GM12801 (cell line): ENCODE measurements around the gene GJB5.

ENCODE experiments used
- CTCF ChIP-seq: IDR thresholded peaks from one replicate; pipeline ENCODE4 v1.5.1; 2011; ENCODE audit warnings: control low read depth; ENCODE audit not compliant: insufficient read length; ENCODE audit errors: extremely low read depth

The GJB5 gene

GRCh38 chr1:34739613-34740012 lies 15.2 kb upstream of the GJB5 start:
- no peak for TF ChIP-seq CTCF

- TF ChIP-seq CTCF = no peak
These were observed 14.5 kb upstream of the GJB5 start for GRCh38 chr1:34740161-34740868.

GRCh38 chr1:34742667-34743270 lies 12.1 kb upstream of the GJB5 start:
- no peak for TF ChIP-seq CTCF

GRCh38 chr1:34743775-34744174 lies 11.1 kb upstream of the GJB5 start:
- TF ChIP-seq CTCF = no peak

- no peak for TF ChIP-seq CTCF
These were observed 10.0 kb upstream of the GJB5 start for GRCh38 chr1:34744851-34745250.

- TF ChIP-seq CTCF = no peak
These were observed 9.2 kb upstream of the GJB5 start for GRCh38 chr1:34745666-34746065.

GRCh38 chr1:34746101-34746500 lies 8.7 kb upstream of the GJB5 start:
- no peak for TF ChIP-seq CTCF
